ENCODE data around the gene PHLDA3.

Gene PHLDA3

DNA sequence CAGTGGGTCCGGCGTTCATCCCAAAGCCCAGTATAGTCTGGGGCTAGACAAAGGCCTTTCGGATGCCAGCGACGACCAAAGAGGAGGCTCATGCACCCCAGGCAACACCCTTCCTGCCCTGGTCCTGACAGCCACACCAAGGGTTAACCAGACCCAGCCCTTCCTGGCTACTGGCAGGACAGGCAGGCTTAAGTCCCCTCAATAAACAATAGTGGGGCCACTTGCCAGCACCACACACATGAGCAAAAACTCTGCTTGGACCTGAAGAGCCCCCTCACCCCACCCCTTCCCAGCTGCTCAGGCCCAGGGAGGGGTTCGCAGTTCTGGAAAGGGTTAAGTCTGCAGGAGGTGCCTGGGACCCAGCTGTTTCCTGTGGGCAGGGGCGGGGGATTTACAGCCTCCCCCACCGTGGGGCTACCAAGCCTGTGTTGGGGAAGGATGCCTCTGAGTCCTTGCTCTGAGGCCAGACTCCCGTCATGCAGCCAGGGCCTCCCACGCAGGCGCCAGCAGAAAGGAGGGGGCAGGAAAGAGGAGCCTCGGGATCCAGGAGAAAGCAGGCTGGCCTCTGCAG, 18.2 kb downstream of the PHLDA3 start:
- DNase-seq (ENCODE audit: low spot score) = no peak
- in situ Hi-C loops (cut with MboI; ENCODE audit: low sequenced_read_pairs, unreplicated experiment) = no loop called here
- TF ChIP-seq, protein P1, sequence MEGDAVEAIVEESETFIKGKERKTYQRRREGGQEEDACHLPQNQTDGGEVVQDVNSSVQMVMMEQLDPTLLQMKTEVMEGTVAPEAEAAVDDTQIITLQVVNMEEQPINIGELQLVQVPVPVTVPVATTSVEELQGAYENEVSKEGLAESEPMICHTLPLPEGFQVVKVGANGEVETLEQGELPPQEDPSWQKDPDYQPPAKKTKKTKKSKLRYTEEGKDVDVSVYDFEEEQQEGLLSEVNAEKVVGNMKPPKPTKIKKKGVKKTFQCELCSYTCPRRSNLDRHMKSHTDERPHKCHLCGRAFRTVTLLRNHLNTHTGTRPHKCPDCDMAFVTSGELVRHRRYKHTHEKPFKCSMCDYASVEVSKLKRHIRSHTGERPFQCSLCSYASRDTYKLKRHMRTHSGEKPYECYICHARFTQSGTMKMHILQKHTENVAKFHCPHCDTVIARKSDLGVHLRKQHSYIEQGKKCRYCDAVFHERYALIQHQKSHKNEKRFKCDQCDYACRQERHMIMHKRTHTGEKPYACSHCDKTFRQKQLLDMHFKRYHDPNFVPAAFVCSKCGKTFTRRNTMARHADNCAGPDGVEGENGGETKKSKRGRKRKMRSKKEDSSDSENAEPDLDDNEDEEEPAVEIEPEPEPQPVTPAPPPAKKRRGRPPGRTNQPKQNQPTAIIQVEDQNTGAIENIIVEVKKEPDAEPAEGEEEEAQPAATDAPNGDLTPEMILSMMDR (IDR thresholded peaks at IDR 0.05; ENCODE audit: borderline replicate concordance, control extremely low read depth, extremely low read depth, insufficient read depth, missing control alignments) = no peak

DNA sequence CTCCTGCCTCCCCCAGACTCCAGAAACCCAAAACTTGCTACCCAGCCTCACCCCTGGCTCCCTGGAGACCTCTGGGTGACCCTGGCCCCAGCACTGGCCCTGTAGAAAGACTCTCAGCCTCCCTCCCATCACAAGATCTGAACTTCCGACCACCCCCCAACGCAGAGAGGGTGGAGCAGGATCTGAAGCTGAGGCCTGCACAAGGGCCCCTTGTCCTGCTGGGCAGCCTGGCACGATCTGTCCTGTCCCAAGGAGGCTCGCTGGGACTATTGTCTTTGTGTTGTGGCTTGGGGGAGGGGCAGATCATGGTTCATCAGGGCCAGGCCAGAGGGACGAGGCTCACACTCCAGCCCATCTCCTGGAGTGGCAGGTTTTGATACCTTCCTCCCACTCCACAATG, 20.0 kb downstream of the PHLDA3 start:
- in situ Hi-C loops (cut with MboI; ENCODE audit: low sequenced_read_pairs, unreplicated experiment) = loop anchor here (10.0 kb wide), 1 partner anchor 66 kb away; no protein-coding TSS in a partner anchor
- TF ChIP-seq, protein P1 (IDR thresholded peaks at IDR 0.05; ENCODE audit: borderline replicate concordance, control extremely low read depth, extremely low read depth, insufficient read depth, missing control alignments) = no peak
- DNase-seq (ENCODE audit: low spot score) = no peak

DNA sequence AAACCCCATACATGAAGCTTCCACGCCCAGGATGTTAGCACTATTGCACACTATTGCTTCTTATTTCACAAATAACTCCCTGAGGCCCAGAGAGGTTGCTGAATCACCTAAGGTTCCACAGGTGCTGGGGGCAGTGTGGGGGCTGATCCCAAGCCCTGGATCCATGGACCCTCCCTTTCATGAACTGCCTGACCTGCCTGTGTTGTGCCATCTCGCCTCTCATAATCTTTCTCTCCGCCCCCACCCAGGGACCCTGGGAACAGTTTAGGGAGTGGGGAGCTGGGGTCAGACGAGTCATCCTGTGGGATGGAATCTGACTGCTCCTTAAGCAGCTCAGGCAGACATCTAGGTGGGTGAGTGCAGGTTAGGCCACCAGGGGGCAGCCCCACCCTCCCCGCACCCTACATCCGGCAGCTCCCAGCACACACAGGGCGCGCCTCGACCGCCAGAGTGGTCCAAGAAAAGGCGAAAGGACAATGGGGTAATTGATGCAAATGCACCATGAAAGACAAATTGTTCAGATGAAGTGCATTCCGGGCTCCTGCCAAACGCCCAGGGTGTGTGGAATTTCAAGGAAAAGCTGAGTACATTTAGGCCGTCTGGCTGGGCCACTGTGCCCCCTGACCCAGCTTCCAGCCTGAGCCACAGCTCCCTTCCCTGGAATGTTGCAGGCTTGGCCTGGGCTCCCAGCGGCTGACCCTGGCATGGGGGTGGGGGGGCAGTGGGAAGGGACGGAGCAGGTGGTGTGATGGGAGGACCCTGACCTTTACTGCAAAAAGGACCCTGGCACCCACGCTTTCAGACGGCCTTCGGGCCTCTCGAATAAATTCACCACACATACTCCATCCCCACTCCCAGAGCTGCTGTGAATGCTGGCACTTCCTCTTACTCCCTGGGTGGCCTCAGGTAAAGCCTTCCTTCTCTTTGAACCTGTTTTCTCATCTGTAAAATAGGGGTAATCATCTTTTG, 20.8 kb downstream of the PHLDA3 start:
- DNase-seq (ENCODE audit: low spot score) = peak; percentile 88
- in situ Hi-C loops (cut with MboI; ENCODE audit: low sequenced_read_pairs, unreplicated experiment) = loop anchor here (10.0 kb wide), 1 partner anchor 67 kb away; no protein-coding TSS in a partner anchor
- TF ChIP-seq, protein P1 (IDR thresholded peaks at IDR 0.05; ENCODE audit: borderline replicate concordance, control extremely low read depth, extremely low read depth, insufficient read depth, missing control alignments) = peak; percentile 90

DNA sequence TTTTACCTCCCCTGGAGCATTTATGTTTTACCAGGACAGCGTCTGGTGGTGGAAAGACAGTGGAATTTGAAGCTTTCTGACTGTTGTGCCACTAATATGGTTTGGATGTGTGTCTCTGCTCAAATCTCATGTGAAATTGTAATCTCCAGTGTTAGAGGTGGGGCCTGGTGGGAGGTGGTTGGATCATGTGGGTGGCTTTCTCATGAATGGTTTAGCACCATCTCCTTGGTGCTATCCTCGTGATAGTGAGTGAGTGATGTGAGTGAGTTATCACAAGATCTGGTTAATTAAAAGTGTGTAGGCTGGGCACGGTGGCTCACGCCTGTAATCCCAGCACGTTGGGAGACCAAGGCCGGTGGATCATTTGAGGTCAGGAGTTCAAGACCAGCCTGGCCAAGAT, 23.7 kb downstream of the PHLDA3 start:
- TF ChIP-seq, protein P1 (IDR thresholded peaks at IDR 0.05; ENCODE audit: borderline replicate concordance, control extremely low read depth, extremely low read depth, insufficient read depth, missing control alignments) = no peak
- DNase-seq (ENCODE audit: low spot score) = no peak
- in situ Hi-C loops (cut with MboI; ENCODE audit: low sequenced_read_pairs, unreplicated experiment) = loop anchor here (10.0 kb wide), 1 partner anchor 69 kb away; no protein-coding TSS in a partner anchor

DNA sequence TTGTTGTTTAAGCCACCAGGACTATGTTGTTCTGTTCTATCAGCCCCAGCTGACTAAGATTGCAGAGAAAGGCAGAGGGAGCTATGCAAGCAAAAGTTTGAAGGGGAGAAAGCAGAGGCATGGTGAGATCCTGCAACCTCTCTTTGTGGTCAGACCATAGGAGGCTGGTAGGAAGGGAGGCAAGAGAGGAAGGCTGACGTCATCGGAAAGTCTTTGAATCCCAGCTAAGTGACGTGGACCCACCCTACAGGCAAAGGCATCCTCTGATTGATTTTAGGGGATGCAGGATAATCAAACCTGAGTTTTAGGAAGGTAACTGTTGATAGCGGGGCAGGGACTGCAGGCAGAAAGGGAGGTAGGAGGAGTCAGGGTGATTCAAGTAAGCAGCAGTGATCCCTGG, 24.2 kb downstream of the PHLDA3 start:
- in situ Hi-C loops (cut with MboI; ENCODE audit: low sequenced_read_pairs, unreplicated experiment) = loop anchor here (10.0 kb wide), 1 partner anchor 70 kb away; no protein-coding TSS in a partner anchor
- DNase-seq (ENCODE audit: low spot score) = no peak

DNA sequence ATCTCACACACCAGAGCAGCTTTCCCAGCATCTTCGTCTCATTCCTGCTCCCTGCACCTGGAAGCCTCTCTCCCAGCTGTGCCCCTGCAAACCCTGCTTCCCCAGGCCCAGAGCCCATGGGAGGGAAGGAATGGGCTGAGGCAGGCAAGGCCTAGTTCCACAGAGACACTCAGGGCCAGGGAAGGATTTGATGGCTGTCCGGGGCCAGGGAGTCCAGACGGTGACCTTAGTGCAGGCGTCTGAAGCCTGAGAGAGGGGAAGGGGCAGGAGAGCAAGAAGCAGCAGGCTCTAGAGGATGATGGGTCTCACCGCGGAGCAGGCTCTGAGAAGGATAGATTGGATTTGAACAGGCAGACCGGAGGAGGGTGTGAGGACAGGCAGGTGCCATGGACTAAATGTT, 25.2 kb downstream of the PHLDA3 start:
- in situ Hi-C loops (cut with MboI; ENCODE audit: low sequenced_read_pairs, unreplicated experiment) = loop anchor here (10.0 kb wide), 1 partner anchor 71 kb away; no protein-coding TSS in a partner anchor
- TF ChIP-seq, protein P1 (IDR thresholded peaks at IDR 0.05; ENCODE audit: borderline replicate concordance, control extremely low read depth, extremely low read depth, insufficient read depth, missing control alignments) = no peak
- DNase-seq (ENCODE audit: low spot score) = no peak

More for the DNA sequence above, 24.2 kb downstream of the PHLDA3 start:
- TF ChIP-seq, protein P1 (IDR thresholded peaks at IDR 0.05; ENCODE audit: borderline replicate concordance, control extremely low read depth, extremely low read depth, insufficient read depth, missing control alignments) = no peak
